ENCODE data around the gene CD47.

Gene CD47

GRCh38 chr3:108011616-108012015 lies 79.2 kb downstream of the CD47 start:
- no peak for DNase-seq

- DNase-seq: no peak
Measured at GRCh38 chr3:108008931-108009639, 81.7 kb downstream of the CD47 start.

- no peak for DNase-seq
Measured at GRCh38 chr3:108008106-108008505, 82.7 kb downstream of the CD47 start.

GRCh38 chr3:108006881-108007331 lies 83.9 kb downstream of the CD47 start:
- no peak for DNase-seq

GRCh38 chr3:108006077-108006771 lies 84.6 kb downstream of the CD47 start:
- DNase-seq: no peak

- no peak for DNase-seq
Measured at GRCh38 chr3:108004647-108005046, 86.2 kb downstream of the CD47 start.

GRCh38 chr3:108001457-108001856 lies 89.4 kb downstream of the CD47 start:
- no peak for DNase-seq

GRCh38 chr3:107999215-107999775 lies 91.5 kb downstream of the CD47 start:
- no peak for DNase-seq

GRCh38 chr3:107997671-107998070 lies 93.2 kb downstream of the CD47 start:
- no peak for DNase-seq

- DNase-seq: no peak
Measured at GRCh38 chr3:107995823-107996222, 95.0 kb downstream of the CD47 start.

GRCh38 chr3:107994956-107995715 lies 95.7 kb downstream of the CD47 start:
- no peak for DNase-seq

- no peak for DNase-seq
Measured at GRCh38 chr3:107994181-107994580, 96.7 kb downstream of the CD47 start.

GRCh38 chr3:107993771-107994170 lies 97.1 kb downstream of the CD47 start:
- DNase-seq: no peak
